D721Med (cell line): ENCODE data around the gene WHRN.

ENCODE experiments used
- DNase-seq: peaks from one replicate; pipeline ENCODE4 v3.0.0; 2011; ENCODE audit warnings: low spot score; ENCODE audit not compliant: insufficient read length
- FAIRE-seq: peaks from 2 replicates; lab custom pipeline; 2011; peaks lifted over from hg19 to GRCh38; lab: Jason Lieb, UNC
- CTCF ChIP-seq: IDR thresholded peaks from 2 replicates; pipeline ENCODE4 v1.5.1; 2012; ENCODE audit warnings: mild to moderate bottlenecking, control low read depth; ENCODE audit not compliant: insufficient read depth; ENCODE audit errors: missing control alignments

WHRN gene

GRCh38 chr9:114396558-114397218 lies 108.6 kb downstream of the WHRN start:
- FAIRE-seq (no peak), DNase-seq (no peak)
- TF ChIP-seq CTCF, result no peak

GRCh38 chr9:114395768-114396167 lies 109.5 kb downstream of the WHRN start:
- DNase-seq, result no peak
- FAIRE-seq, result no peak
- TF ChIP-seq CTCF, result no peak

GRCh38 chr9:114395334-114395617 lies 110.0 kb downstream of the WHRN start:
- DNase-seq, result no peak
- no peak for TF ChIP-seq CTCF

GRCh38 chr9:114394523-114395333 lies 110.5 kb downstream of the WHRN start:
- no peak for FAIRE-seq
- DNase-seq, result no peak
- TF ChIP-seq CTCF, result no peak

More at GRCh38 chr9:114395334-114395617, 110.0 kb downstream of the WHRN start:
- FAIRE-seq, result no peak

GRCh38 chr9:114392749-114393112 lies 112.5 kb downstream of the WHRN start:
- TF ChIP-seq CTCF, result no peak
- no peak for FAIRE-seq
- DNase-seq, result no peak

- DNase-seq (no peak), FAIRE-seq (no peak)
- no peak for TF ChIP-seq CTCF
These were observed 114.3 kb downstream of the WHRN start for GRCh38 chr9:114390952-114391351.

- TF ChIP-seq CTCF, result no peak
- no peak for DNase-seq
- no peak for FAIRE-seq
These were observed 115.5 kb downstream of the WHRN start for GRCh38 chr9:114389612-114390368.
